ENCODE results near the gene BOLA1.

The BOLA1 gene

DNA sequence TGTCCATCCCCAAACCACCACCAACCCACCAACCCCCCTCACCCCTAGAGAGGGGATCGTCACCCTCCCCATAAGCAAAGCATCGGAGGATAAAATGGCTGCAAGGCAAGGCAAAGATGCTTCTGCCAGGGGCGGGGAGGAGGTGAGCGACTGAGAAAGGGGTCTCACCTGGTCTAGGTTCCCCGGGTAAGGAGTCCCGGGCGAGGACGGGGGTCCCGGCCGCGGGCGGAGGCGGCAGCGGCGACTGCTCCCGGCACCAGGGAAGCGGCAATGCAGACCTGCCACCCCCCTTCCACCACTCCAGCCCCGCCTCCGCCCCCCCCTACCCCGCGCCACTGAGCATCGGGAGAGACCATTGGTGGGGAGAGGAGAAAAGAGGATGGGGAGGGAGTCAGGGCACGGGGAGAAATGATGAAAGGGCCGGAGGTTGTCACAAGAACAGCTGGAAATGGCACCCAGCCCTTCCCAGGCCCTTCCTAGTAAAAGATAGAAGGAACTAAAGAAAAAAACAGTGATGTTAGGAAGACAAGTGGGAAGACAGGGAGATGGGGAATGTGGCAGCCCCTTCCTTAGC, 18.3 kb downstream of the BOLA1 start, which contains the start of gene SV2A:
TSS of gene SV2A (minus strand) at position 274 of the 574 bp plus-strand sequence. CDS start 4,004 bp downstream, outside the sequence.
- Histone ChIP-seq H3K79me2 (ENCODE audit: insufficient read depth, low read depth) (no peaks in the 10 kb centered on the region), H3K4me1 (ENCODE audit: low read depth, poor library complexity, severe bottlenecking) (peaks cover 5% of the 10 kb centered on the region), H3K9ac (no peak within 1 kb of the TSS), H3K4me3 (IDR thresholded peaks at IDR 0.05; ENCODE audit: insufficient read depth, low read depth, low read length) (no peak within 1 kb of the TSS), H3K36me3 (ENCODE audit: insufficient read depth) (peaks cover 2% of the 10 kb centered on the region; the same call in 1 of the 2 replicates), H3K27me3 (ENCODE audit: insufficient read depth, low read depth) (no peaks in the 10 kb centered on the region; the same call in 1 of the 2 replicates), H3K27ac (no peak within 1 kb of the TSS), H4K20me1 (ENCODE audit: insufficient read depth) (no peaks in the 10 kb centered on the region), H2AFZ (ENCODE audit: low read depth) (no peak within 1 kb of the TSS), H3K4me2 (no peak within 1 kb of the TSS)
- TF ChIP-seq, protein P1, sequence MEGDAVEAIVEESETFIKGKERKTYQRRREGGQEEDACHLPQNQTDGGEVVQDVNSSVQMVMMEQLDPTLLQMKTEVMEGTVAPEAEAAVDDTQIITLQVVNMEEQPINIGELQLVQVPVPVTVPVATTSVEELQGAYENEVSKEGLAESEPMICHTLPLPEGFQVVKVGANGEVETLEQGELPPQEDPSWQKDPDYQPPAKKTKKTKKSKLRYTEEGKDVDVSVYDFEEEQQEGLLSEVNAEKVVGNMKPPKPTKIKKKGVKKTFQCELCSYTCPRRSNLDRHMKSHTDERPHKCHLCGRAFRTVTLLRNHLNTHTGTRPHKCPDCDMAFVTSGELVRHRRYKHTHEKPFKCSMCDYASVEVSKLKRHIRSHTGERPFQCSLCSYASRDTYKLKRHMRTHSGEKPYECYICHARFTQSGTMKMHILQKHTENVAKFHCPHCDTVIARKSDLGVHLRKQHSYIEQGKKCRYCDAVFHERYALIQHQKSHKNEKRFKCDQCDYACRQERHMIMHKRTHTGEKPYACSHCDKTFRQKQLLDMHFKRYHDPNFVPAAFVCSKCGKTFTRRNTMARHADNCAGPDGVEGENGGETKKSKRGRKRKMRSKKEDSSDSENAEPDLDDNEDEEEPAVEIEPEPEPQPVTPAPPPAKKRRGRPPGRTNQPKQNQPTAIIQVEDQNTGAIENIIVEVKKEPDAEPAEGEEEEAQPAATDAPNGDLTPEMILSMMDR (conservative IDR thresholded peaks at IDR 0.05; ENCODE audit: low read depth, low read length) = no peak

DNA sequence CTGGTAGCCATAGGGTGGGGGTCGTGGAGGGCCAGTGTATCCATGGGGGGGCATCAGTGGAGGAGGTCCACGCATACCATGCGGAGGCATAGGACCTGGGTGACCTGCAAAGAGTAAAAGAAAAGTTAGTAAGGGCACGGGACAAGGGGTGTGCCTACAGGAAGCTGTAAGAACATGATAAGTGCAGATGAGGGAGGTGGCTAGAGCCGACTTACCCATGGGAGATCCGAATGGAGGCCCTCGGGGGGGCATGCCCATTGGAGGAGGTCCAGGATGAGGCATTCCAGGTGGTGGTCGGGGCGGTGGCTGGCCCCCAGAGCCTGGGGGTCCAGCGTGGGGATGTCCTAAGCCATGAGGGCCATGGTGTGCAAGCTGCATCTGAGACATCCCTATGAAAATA, 24.3 kb downstream of the BOLA1 start:
- Histone ChIP-seq H3K4me2 (no peak overlapping the region), H3K4me1 (ENCODE audit: low read depth, poor library complexity, severe bottlenecking) (peaks cover 26% of the 10 kb centered on the region), H3K9ac (no peak overlapping the region), H3K36me3 (ENCODE audit: insufficient read depth) (peaks cover 36% of the 10 kb centered on the region; the same call in 1 of the 2 replicates), H4K20me1 (ENCODE audit: insufficient read depth) (no peaks in the 10 kb centered on the region), H3K79me2 (ENCODE audit: insufficient read depth, low read depth) (peaks cover 37% of the 10 kb centered on the region), H3K27me3 (ENCODE audit: insufficient read depth, low read depth) (no peaks in the 10 kb centered on the region; the same call in 1 of the 2 replicates), H2AFZ (ENCODE audit: low read depth) (no peak overlapping the region), H3K4me3 (IDR thresholded peaks at IDR 0.05; ENCODE audit: insufficient read depth, low read depth, low read length) (no peak overlapping the region), H3K27ac (no peak overlapping the region)
- TF ChIP-seq, protein P1 (conservative IDR thresholded peaks at IDR 0.05; ENCODE audit: low read depth, low read length) = no peak

DNA sequence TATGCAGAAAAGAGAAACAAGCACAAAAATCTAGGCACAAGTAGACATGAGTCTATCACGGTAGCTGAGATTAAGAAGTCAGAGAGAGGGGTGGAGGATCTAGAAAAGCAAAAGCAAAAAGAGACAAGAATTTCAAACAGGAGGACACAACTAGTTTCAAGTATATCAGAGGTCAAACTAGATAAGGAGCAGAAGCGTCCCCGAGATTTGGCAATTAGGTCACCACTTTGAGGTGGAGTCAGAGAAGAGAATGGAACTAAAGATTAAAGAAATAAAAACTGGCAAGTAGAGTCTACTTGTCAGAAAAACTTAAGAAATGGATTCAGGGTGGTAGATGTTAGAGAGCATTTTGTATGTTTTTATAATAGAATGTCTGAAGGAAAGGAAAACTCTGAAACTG, 26.0 kb downstream of the BOLA1 start:
- peak overlapping the region; percentile 80; the same call in 1 of the 2 replicates for H3K4me2 ChIP-seq
- no peaks in the 10 kb centered on the region for H3K27me3 ChIP-seq (ENCODE audit: insufficient read depth, low read depth)
- peaks cover 36% of the 10 kb centered on the region; the same call in 1 of the 2 replicates for H3K36me3 ChIP-seq (ENCODE audit: insufficient read depth)

DNA sequence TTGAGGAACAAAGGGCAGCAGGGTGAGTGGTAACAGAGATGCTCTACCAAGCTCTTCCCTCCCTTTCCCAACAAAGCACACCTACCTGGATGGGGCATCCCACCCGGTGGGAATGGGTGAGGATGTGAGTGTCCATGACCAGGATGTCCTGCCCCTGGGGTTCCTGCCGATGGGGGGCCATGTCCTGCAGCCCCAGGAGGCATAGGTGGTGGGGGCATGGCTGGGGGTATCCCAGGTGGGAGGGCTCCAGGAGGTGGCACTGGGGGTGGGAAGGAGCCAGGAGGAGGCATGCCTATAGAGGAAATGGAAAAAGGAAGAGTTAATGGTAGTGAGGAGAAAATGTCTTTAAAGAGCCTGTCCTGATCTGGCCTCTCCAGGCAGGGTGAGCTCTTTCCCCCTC, 26.4 kb downstream of the BOLA1 start:
- TF ChIP-seq, protein P1 (conservative IDR thresholded peaks at IDR 0.05; ENCODE audit: low read depth, low read length) = no peak
- no peak overlapping the region for H3K27ac ChIP-seq
- peak overlapping the region; percentile 80; the same call in 1 of the 2 replicates for H3K4me2 ChIP-seq
- no peak overlapping the region for H3K4me3 ChIP-seq (IDR thresholded peaks at IDR 0.05; ENCODE audit: insufficient read depth, low read depth, low read length)
- H2AFZ ChIP-seq (ENCODE audit: low read depth) = no peak overlapping the region
- no peak overlapping the region for H3K9ac ChIP-seq
- H3K27me3 ChIP-seq (ENCODE audit: insufficient read depth, low read depth) = no peaks in the 10 kb centered on the region
- H3K4me1 ChIP-seq (ENCODE audit: low read depth, poor library complexity, severe bottlenecking) = peaks cover 33% of the 10 kb centered on the region
- peaks cover 36% of the 10 kb centered on the region; the same call in 1 of the 2 replicates for H3K36me3 ChIP-seq (ENCODE audit: insufficient read depth)
- peaks cover 37% of the 10 kb centered on the region for H3K79me2 ChIP-seq (ENCODE audit: insufficient read depth, low read depth)
- no peaks in the 10 kb centered on the region for H4K20me1 ChIP-seq (ENCODE audit: insufficient read depth)

More for the DNA sequence above, 26.0 kb downstream of the BOLA1 start:
- peaks cover 33% of the 10 kb centered on the region for H3K4me1 ChIP-seq (ENCODE audit: low read depth, poor library complexity, severe bottlenecking)
- H3K9ac ChIP-seq = no peak overlapping the region
- no peaks in the 10 kb centered on the region for H4K20me1 ChIP-seq (ENCODE audit: insufficient read depth)
- no peak overlapping the region for H3K4me3 ChIP-seq (IDR thresholded peaks at IDR 0.05; ENCODE audit: insufficient read depth, low read depth, low read length)
- H3K79me2 ChIP-seq (ENCODE audit: insufficient read depth, low read depth) = peaks cover 37% of the 10 kb centered on the region
- H3K27ac ChIP-seq = no peak overlapping the region
- TF ChIP-seq, protein P1 (conservative IDR thresholded peaks at IDR 0.05; ENCODE audit: low read depth, low read length) = no peak
- no peak overlapping the region for H2AFZ ChIP-seq (ENCODE audit: low read depth)
